PC-3 (cell line): Measurements from ENCODE around the gene ATP2B3. TPM values are rescaled to one million over a fixed set of nuclear protein-coding genes. Genes with fewer than 3 reads are reported as not detected.

Experiments
- ATAC-seq: fragments of 200-7000 bp; cut with Tn5 transposase; 2 replicates; pipeline ENCODE4 v1.9.1; 2020; ENCODE audit warnings: mild to moderate bottlenecking, moderate library complexity
- BruUV-seq: library from RNA; stranded (reverse); fragments of 400-500 nt; replicated peaks from 2 replicates; lab custom pipeline; 2021; lab: Mats Ljungman, UMichigan
- CTCF ChIA-PET: fragments of 300-600 bp; sonication (Branson Sonifier 250); formaldehyde crosslinking; loops from one replicate; lab custom pipeline; 2022; ENCODE audit warnings: antibody characterized with exemption; lab: Charles Lee
- POLR2A ChIA-PET: fragments of 300-600 bp; sonication (Branson Sonifier 250); formaldehyde crosslinking; loops from one replicate; lab custom pipeline; 2022; ENCODE audit warnings: antibody characterized with exemption; ENCODE audit not compliant: unreplicated experiment; lab: Charles Lee
- DNase-seq: peaks from one replicate; pipeline ENCODE4 v3.0.0-alpha.2; 2015
- H2AFZ ChIP-seq: fragments of 300-600 bp; sonication (generic); 2 replicates; pipeline ENCODE4 v1.6.0; 2016; ENCODE audit warnings: antibody characterized with exemption, low read length
- H3F3A ChIP-seq: fragments of 300-600 bp; sonication (generic); one replicate; pipeline ENCODE4 v1.6.0; 2017; ENCODE audit warnings: antibody characterized with exemption, low read length, control low read depth, mild to moderate bottlenecking; ENCODE audit not compliant: unreplicated experiment
- H3K27ac ChIP-seq: fragments of 300-600 bp; sonication (generic); 2 replicates; pipeline ENCODE4 v1.5.1; 2016; ENCODE audit warnings: mild to moderate bottlenecking, low read length
- H3K27me3 ChIP-seq: fragments of 300-600 bp; sonication (generic); 2 replicates; pipeline ENCODE4 v1.6.1; 2016; ENCODE audit warnings: low read length, mixed read lengths
- H3K36me3 ChIP-seq: fragments of 300-600 bp; sonication (generic); 2 replicates; pipeline ENCODE4 v1.6.1; 2016; ENCODE audit warnings: low read depth, mixed run types, low read length, mixed read lengths
- H3K4me1 ChIP-seq: fragments of 300-600 bp; sonication (generic); 2 replicates; pipeline ENCODE4 v1.5.1; 2016; ENCODE audit warnings: low read length; ENCODE audit not compliant: insufficient read depth
- H3K4me2 ChIP-seq: fragments of 300-600 bp; sonication (generic); 2 replicates; pipeline ENCODE4 v1.6.0; 2016; ENCODE audit warnings: low read length
- H3K4me3 ChIP-seq: fragments of 300-600 bp; sonication (generic); 2 replicates; pipeline ENCODE4 v1.5.1; 2016; ENCODE audit warnings: mild to moderate bottlenecking, low read length, mixed read lengths
- H3K79me2 ChIP-seq: fragments of 300-600 bp; sonication (generic); 2 replicates; pipeline ENCODE4 v1.6.1; 2017; ENCODE audit warnings: low read length, mixed read lengths
- H3K9ac ChIP-seq: fragments of 300-600 bp; sonication (generic); 2 replicates; pipeline ENCODE4 v1.6.0; 2016; ENCODE audit warnings: mild to moderate bottlenecking, low read length
- H3K9me2 ChIP-seq: fragments of 300-600 bp; sonication (generic); replicated peaks from 2 replicates; pipeline ENCODE4 v1.6.1; 2016; ENCODE audit warnings: mixed run types, low read length, mixed read lengths
- H3K9me3 ChIP-seq: fragments of 300-600 bp; sonication (generic); 2 replicates; pipeline ENCODE4 v1.6.1; 2016; ENCODE audit warnings: low read length, mixed read lengths
- H4K20me1 ChIP-seq: fragments of 300-600 bp; sonication (generic); 2 replicates; pipeline ENCODE4 v1.6.1; 2016; ENCODE audit warnings: low read length, mixed read lengths
- CTCF ChIP-seq: fragments of 300-600 bp; sonication (generic); conservative IDR thresholded peaks from 2 replicates; pipeline ENCODE4 v1.5.1; 2017; ENCODE audit warnings: antibody characterized with exemption, low read depth, mild to moderate bottlenecking, low read length
- EZH2 ChIP-seq: fragments of 300-600 bp; sonication (generic); IDR thresholded peaks from one replicate; pipeline ENCODE4 v1.6.1; 2017; ENCODE audit warnings: antibody characterized with exemption, mild to moderate bottlenecking, low read length; ENCODE audit not compliant: unreplicated experiment
- EZH2phosphoT487 ChIP-seq: fragments of 300-600 bp; sonication (generic); IDR thresholded peaks from 2 replicates; pipeline ENCODE4 v1.6.1; 2018; ENCODE audit warnings: mild to moderate bottlenecking, antibody characterized with exemption, low read length, borderline replicate concordance
- intact Hi-C: fragments of 100-400 bp; cut with micrococcal nuclease; formaldehyde crosslinking; loops from 2 replicates; pipeline ENCODE4 v1.9.0; 2023
- total RNA-seq: library from RNA; depleted of rRNA; stranded (reverse); fragments of >200 nt; gene quantifications from 2 replicates; pipeline ENCODE4 v1.2.3, GENCODE V29; 2014

Gene ATP2B3
- total RNA-seq, 1 experiment from 2014 or later = not detected

GRCh38 chrX:153494541-153495361, 22.7 kb upstream of the ATP2B3 start, which contains the start of gene BGN:
Gene BGN, plus strand, starts transcription at chrX:153494980. Its CDS starts 9,652 bp downstream, at chrX:153504632.
- Histone ChIP-seq H3K36me3 (no peaks in the 10 kb centered on the region), H3K4me3 (no peak within 1 kb of the TSS), H3K27me3 (peaks cover 14% of the 10 kb centered on the region), H4K20me1 (no peaks in the 10 kb centered on the region), H3K4me1 (no peaks in the 10 kb centered on the region), H3K9ac (no peak within 1 kb of the TSS), H3F3A (no peaks in the 10 kb centered on the region), H3K9me3 (no peaks in the 10 kb centered on the region), H3K79me2 (no peaks in the 10 kb centered on the region), H3K27ac (no peak within 1 kb of the TSS), H3K4me2 (no peak within 1 kb of the TSS), H3K9me2 (no peaks in the 10 kb centered on the region), H2AFZ (no peak within 1 kb of the TSS)
- TF ChIP-seq CTCF (0 out of 2 replicates have a peak, but pooled peaks have one; percentile 9), EZH2 (no peak), EZH2phosphoT487 (no peak)
- intact Hi-C loops = no loop called here
- BruUV-seq = no TSS peak
- POLR2A ChIA-PET = no interaction called here
- no peak for DNase-seq
- peak; percentile 37 for ATAC-seq
- CTCF ChIA-PET = no interaction called here

DNA sequence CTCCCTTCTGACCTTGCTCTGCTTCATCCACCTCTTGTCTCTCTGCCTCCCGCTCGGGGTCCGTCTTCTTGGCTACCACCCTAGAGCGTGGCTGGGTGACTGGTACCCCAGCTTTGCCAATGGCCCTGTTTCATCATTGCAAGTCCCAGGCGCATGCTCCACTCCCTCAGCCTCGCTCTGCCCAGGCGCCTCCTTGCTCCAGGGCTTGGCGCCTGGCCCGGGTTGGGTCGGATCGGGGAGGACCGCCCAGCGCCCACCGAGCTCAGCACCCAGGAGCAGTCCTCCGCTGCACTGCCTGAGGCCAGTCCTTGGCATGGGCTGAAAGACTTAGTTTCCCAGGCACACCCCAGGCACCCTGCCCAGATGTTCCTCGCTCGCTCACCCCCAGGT, 22.1 kb upstream of the ATP2B3 start:
- no TSS peak for BruUV-seq
- DNase-seq = no peak
- Histone ChIP-seq H3K9me2 (no peaks in the 10 kb centered on the region), H3K79me2 (no peaks in the 10 kb centered on the region), H3K9ac (no peak overlapping the region), H3K27ac (no peak overlapping the region), H3K4me1 (no peaks in the 10 kb centered on the region), H3K4me2 (no peak overlapping the region), H3K9me3 (no peaks in the 10 kb centered on the region), H3K36me3 (no peaks in the 10 kb centered on the region), H4K20me1 (no peaks in the 10 kb centered on the region), H3K27me3 (peaks cover 14% of the 10 kb centered on the region), H2AFZ (no peak overlapping the region), H3F3A (no peaks in the 10 kb centered on the region), H3K4me3 (no peak overlapping the region)
- intact Hi-C loops = no loop called here
- ChIA-PET CTCF (no interaction called here), POLR2A (no interaction called here)
- TF ChIP-seq CTCF (no peak), EZH2 (no peak), EZH2phosphoT487 (no peak)
- peak; percentile 23; the same call in 1 of the 2 replicates for ATAC-seq
